GM23248 (cell line): Measurements from ENCODE around the gene FAM234A.

Experiments used
- EZH2 ChIP-seq: fragments of 200-600 bp; sonication (generic); IDR thresholded peaks from 2 replicates; pipeline ENCODE4 v1.6.1; 2018; ENCODE audit warnings: antibody characterized with exemption, mild to moderate bottlenecking; ENCODE audit not compliant: insufficient read depth, poor library complexity, severe bottlenecking
- EZH2phosphoT487 ChIP-seq: fragments of 200-600 bp; sonication (generic); IDR thresholded peaks from 2 replicates; pipeline ENCODE4 v1.6.1; 2018; ENCODE audit warnings: antibody characterized with exemption, moderate library complexity, mild to moderate bottlenecking, low read depth; ENCODE audit not compliant: insufficient read depth

GRCh38 chr16:242281-242680, 7.7 kb downstream of the FAM234A start:
- TF ChIP-seq EZH2 (no peak), EZH2phosphoT487 (no peak)
